AG10803 (cell line): ENCODE measurements around the gene REPS2.
A peak's percentile ranks its signal among the peaks of the same experiment; 100 is the strongest.

Source experiments
- DNase-seq: peaks from one replicate; pipeline ENCODE4 v3.0.0; 2010; ENCODE audit warnings: low read depth
- H3K4me3 ChIP-seq: 2 replicates; pipeline ENCODE4 v1.5.1; 2011; ENCODE audit warnings: mild to moderate bottlenecking, low read length, control low read depth
- TF ChIP-seq, protein P1 (sequence below): conservative IDR thresholded peaks from 2 replicates; pipeline ENCODE4 v1.5.1; 2011; ENCODE audit warnings: mild to moderate bottlenecking, low read length, control low read depth, inconsistent platforms

The REPS2 gene

DNA sequence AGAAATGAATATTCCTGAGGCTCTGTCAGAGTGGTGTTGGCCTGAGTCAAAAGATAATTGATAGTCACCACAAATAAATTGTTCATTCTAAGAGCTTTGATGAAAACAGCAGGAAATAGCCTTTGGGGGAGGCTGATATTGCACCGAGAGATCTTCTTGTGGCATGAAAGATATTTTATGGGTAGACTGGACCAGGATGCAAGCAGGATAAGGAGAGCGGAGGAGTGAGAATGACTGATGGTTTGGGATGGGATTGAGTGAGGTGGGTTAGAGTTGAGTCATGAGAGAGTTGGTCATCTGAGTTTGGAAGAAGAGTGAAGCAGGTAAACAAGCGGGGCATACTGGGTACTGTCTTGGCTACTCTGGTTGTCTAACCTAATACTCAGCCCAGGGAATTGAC, 88.7 kb downstream of the REPS2 start:
- no peak overlapping the region for H3K4me3 ChIP-seq
- DNase-seq: no peak
- TF ChIP-seq, protein P1, sequence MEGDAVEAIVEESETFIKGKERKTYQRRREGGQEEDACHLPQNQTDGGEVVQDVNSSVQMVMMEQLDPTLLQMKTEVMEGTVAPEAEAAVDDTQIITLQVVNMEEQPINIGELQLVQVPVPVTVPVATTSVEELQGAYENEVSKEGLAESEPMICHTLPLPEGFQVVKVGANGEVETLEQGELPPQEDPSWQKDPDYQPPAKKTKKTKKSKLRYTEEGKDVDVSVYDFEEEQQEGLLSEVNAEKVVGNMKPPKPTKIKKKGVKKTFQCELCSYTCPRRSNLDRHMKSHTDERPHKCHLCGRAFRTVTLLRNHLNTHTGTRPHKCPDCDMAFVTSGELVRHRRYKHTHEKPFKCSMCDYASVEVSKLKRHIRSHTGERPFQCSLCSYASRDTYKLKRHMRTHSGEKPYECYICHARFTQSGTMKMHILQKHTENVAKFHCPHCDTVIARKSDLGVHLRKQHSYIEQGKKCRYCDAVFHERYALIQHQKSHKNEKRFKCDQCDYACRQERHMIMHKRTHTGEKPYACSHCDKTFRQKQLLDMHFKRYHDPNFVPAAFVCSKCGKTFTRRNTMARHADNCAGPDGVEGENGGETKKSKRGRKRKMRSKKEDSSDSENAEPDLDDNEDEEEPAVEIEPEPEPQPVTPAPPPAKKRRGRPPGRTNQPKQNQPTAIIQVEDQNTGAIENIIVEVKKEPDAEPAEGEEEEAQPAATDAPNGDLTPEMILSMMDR: no peak

DNA sequence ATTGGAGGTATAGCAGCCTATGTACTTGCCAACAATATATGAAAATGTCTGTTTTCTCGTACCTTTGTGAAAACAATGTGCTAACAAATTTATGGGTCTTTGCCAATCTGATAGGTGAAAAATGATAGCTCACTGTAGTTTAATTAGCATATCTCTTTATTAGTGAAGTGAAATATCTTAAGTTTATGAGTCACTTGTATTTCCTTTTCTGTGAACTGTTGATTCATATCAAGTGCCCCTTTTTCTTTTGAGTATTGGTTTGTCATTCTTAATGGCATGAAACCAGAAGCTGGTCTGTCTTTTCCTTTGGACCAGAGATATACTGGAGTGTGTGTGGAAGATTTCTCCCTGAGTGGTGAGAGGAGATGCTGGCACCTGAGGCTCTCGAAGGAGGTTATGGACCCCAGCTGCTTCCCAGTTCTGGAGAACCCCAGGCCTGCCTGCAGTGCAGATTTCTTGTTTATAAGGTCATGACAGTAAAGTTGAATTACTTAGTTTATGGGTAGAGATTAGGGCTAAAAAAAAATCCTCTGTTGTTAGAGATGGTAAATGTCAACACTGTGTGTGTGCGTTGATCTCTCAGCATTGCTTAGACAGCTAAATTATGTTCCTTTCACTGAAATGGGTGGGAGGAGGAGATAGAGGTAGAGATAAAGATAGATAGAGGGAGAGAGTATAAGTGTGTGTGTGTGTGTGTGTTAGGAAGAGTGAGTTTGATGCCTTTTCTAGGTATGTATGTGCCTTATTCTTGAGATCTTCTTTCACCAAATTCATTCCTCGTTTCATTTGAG, 89.9 kb downstream of the REPS2 start:
- TF ChIP-seq, protein P1: no peak
- no peak overlapping the region for H3K4me3 ChIP-seq
- DNase-seq: no peak

DNA sequence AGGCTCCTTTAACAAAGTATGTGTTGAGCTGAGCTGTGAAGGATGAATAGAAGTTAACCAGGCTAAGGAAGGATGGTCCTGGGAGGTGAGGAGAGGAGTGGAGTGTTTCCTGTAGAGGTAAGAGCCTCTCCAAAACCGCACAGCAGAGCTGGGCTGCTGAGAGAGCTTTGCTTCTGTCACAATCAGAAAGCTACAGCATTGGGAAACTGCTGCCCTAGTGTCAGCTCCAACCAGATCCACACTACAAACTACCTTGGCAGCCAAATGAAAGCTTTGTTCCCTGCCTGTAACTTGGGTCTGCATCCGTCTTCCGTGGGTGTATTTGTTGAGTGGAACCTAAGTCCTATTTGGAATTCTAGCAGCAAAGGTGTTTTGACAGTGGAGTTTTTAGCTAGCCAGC, 91.8 kb downstream of the REPS2 start:
- H3K4me3 ChIP-seq: no peak overlapping the region
- TF ChIP-seq, protein P1: no peak
- DNase-seq: no peak

DNA sequence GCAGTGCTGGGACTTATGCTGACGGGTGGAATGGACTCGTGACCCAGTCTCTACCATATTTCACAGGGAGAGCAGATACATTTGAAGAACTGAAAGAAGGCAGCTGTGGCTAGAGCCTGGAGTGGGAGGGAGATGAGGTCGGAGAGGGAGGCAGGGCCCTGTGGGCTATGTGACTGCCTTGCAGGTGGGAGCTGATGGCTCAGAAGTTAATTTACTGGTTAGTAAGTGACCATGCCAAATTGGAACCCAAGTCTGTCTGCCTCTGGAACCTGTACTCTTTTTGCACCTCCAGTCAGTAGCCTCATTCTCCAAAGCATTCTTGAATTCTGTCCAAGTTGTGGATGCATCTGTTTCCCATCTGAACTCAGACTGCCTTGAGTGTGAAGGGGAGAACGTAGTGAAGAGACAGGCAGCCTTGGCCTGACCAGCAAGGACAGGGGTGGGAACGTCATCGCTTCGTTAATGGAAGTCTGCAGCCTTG, 92.3 kb downstream of the REPS2 start:
- no peak overlapping the region for H3K4me3 ChIP-seq
- peak; percentile 77 for DNase-seq
- TF ChIP-seq, protein P1: no peak

DNA sequence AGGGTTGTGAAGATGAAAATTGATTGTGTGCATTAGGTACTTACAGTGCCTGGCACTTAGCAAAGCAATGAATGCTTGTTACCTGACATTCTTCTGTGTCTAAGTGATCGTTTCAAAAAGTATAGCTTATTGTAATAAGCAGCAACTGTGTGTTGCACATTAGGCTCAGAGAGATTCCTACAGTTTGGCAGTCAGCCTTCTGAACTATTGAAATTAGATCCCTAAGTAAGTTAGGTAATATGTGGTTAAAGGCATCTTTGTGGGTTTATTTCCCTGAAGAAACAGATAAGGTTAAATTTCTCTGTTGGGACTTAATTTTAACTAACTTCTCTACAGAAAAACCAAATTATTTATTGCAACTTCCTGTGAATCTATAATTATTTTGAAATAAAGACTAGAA, 93.4 kb downstream of the REPS2 start:
- TF ChIP-seq, protein P1: no peak
- no peak overlapping the region for H3K4me3 ChIP-seq
- DNase-seq: peak; percentile 61

DNA sequence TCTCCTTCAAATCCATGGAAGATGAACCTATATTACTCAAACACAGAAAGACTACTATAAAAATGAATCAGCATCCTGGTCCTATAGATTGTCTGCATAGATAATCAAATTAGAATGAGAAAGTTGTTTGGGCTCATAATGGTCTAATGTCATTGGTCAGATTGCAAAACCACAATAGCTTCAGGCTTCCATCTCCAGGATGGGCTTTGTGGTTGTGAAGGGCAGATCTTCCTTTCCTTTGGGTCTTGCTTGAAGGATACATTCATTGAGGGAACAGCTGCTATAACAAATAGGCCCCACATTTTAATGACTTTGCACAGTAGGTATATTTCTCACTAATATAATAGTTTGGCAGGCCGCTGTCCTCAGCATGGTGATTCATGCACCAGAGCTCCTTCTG, 94.3 kb downstream of the REPS2 start:
- no peak for DNase-seq
- TF ChIP-seq, protein P1: no peak
- H3K4me3 ChIP-seq: no peak overlapping the region

DNA sequence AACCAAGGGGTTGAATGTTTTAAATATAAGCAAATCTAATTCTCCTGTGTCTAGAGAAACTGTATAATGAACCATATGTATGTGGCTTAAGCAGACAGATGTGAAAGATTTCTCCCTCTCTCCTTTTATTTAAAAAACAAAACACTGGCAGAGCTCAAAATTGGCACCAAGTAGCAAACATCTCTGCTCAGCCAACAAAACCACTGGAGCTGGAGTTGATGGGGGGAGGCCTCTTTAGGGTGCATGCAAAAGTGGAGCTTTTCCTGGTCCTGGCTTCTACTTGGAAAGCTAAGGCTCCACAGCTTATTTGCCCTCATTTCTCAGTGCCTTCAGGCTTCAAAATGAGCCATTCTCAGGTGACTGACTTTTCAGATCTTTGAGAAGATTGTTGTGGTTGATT, 95.6 kb downstream of the REPS2 start:
- no peak overlapping the region for H3K4me3 ChIP-seq
- DNase-seq: peak; percentile 10
- TF ChIP-seq, protein P1: no peak
